GM10266 (cell line): ENCODE data around the gene TMEM209.

Experiments used
- DNase-seq: peaks from one replicate; pipeline ENCODE4 v3.0.0; 2012; ENCODE audit errors: extremely low spot score
- CTCF ChIP-seq: IDR thresholded peaks from 2 replicates; pipeline ENCODE4 v1.5.1; 2012; ENCODE audit warnings: mild to moderate bottlenecking, low read depth; ENCODE audit not compliant: control insufficient read depth, insufficient read depth; ENCODE audit errors: missing control alignments

Gene TMEM209

DNA sequence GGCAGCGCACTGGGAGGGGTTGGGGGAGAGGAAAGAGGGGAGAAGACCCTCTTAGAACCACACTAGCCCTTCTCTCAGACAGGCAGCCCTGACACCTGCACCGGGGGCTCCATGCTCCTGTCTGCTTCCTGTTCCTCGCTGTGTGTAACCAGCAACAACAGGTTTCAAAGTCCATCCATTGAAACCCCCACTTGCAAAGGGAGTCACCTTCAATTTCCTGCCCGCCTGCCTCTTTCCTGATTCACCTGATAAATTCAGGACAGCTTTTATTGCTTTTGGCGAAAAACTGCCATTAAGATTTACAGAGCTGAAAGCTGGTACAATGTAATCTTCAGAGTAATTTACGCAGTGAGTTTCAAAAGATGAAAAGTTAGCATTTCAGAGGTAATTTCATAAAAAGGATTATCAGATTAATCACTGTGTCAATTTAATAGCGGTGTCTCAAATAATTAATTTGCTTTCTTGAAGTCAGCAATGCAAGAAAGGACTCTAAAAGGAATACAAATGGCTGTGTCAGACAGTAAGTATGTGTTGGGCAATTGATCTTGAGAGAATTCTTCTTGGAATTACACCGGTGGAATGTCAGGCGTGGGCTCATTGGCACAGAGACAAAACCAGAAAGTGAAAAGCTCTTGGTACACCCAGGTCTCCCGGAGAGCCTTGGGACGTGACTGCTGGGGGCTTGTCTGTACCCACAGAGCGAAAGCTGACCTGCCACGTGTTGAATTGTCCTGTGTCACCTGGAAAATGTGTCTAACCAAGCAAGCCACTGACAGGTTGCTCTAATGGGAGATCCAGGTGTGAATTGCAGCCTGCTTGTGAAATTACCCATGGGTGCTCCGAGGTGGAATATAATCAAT is 60.7 kb downstream of the TMEM209 start:
- TF ChIP-seq CTCF: no peak

DNA sequence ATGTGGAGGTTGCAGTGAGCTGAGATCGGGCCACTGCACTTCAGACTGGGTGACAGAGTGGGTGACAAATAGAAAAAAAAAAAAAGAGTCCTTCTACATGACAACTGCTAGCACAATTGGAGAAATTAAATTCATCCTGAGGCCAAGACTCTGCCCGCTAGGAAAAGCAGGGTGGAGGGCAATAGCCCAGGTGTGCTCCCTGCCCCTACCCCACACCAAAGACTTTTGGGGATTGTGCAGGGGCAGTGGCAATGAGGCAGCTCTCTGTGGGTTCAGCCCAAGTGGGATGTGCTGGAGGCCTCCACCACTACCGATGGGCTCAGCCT is 61.3 kb downstream of the TMEM209 start:
- no peak for DNase-seq
- TF ChIP-seq CTCF: no peak

More for the DNA sequence above, 60.7 kb downstream of the TMEM209 start:
- DNase-seq: no peak

GRCh38 chr7:130143334-130143732 is 61.9 kb downstream of the TMEM209 start:
- TF ChIP-seq CTCF: no peak
- DNase-seq: no peak

DNA sequence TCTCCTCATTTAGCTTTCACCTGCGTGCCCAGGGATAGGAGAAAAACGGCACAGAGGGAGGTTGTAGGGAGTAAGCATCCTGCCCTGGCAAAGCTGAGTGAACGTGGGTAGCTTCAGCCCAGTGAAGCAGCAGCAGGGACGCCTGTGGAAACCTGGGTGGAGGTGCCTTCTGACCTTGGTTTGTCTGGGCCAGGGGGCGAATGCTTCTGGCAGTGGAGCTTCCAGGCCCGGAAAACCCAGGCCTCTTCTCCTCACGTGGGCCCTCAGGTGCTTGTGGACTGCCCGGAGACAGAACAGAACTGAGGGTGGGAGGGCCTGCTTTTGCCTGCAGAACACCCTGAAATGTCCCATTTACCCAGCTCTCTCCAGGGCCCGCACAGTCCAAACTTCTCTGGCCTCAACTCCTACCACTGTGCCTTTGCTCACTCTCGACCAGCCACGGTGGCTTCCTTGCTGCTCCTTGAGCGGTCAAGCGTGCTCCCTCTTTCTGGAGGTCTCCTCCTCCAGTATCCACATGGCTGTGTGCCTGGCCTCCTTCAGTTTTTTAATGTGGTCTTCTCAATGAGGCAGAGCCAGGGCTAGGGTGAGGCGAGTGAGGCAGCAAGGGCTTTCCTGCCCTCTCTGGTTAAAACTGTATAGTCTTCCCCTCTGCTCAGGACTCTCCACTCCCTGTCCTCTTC is 62.4 kb downstream of the TMEM209 start:
- TF ChIP-seq CTCF: no peak
- no peak for DNase-seq

GRCh38 chr7:130141884-130142653 is 63.1 kb downstream of the TMEM209 start:
- TF ChIP-seq CTCF: no peak
- DNase-seq: peak; percentile 45

DNA sequence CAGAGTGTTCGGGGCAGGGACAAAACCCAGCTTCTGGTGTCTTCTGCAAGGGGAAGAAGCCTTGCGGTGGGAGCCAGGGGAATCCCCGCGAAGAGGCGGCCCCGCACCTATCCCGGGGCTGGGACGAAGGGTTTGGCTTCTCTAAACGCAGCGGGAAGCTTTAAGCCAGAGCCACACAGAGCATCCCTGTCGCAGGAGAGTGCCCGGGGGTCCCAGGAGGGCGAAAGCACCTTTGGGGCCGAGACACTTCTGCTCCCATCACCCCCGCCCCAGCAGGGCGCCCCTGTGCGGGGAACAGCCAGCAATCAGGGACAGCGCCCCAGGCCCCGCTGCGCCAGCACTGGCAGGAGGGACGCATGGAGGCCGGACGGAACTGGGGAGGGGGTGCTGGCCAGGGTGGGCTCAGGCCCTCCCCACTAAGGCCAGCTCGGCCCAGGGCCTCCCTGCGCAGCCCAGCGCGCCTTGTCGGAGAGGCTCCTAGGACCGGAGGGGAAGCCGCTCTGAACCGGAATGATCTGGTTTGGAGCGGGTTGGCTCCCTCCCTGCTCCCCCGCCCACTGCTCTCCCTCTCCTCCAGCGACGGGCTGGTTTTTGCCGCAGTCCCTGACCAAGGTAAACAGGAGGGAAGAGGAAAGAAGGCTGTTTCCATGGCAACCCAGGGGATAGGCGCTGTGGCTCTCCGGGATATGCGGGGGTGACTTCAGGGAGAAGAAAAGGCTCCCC is 63.9 kb downstream of the TMEM209 start:
- peak; percentile 80 for DNase-seq
- peak; percentile 4 for TF ChIP-seq CTCF
